Ammon's horn (tissue), 1 donor: ENCODE measurements around the gene APLP1.
A peak's percentile ranks its signal among the peaks of the same experiment; 100 is the strongest.
"Not testable (repeated sequence)": the region's sequence is repeated elsewhere in the genome, so short reads cannot be mapped to it uniquely, and the experiment has no call there.

Source experiments
- DNase-seq: peaks from one replicate; pipeline ENCODE4 v3.0.0-alpha.2; 2016; ENCODE audit warnings: low spot score

APLP1 gene

GRCh38 chr19:35904311-35905068 lies 36.1 kb downstream of the APLP1 start:
- peak; percentile 52 for DNase-seq

DNA sequence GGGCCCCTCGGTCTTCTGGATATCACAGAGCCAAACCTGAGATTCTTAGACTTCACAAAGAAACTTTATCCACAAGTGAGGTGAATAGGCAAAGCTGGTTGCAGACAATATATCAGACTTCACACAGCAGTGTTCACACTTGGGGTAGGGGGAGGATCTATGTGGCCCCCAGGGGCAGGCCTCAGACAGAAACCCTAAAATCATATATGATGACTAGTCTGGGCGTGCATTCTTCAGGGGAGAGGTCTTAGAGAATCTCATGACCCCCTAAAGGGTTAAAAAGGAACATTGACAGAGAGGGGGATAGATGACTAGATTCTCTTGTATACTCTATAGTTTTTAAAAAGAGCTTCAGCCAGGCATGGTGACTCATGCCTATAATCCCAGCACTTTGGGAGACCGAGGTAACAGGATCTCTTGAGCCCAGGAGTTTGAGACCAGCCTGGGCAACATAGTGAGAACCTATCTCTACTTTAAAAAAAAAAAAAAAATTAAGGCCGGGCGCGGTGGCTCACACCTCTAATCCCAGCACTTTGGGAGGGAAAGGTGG lies 36.9 kb downstream of the APLP1 start:
- DNase-seq, result no peak

DNA sequence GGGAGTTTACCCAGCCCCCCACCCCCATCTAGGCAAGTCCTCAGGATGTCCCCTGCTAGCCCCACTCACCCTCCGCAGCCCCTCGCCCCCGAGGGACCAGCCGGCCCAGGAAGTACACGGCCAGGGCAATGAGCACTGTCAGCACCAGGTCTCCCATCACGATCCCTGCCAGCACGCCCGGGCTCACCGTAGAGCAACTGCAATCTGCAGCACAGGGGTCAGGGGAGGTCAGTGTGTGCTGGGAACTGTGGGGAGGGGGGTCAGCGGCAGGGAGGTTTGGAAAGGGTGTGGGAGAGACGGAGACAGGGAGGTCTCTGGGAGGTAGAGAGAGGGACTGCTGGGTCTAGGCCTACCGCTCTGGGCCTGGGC lies 39.0 kb downstream of the APLP1 start:
- DNase-seq, result no peak

GRCh38 chr19:35908010-35908441 lies 39.7 kb downstream of the APLP1 start, which contains the start of gene TYROBP:
TSS of gene TYROBP (minus strand) at chr19:35908295. CDS start at chr19:35908228, 67 bp downstream.
- DNase-seq, result peak; percentile 63

GRCh38 chr19:35908973-35909683 lies 40.8 kb downstream of the APLP1 start:
- peak; percentile 80 for DNase-seq

GRCh38 chr19:35909684-35910035 lies 41.3 kb downstream of the APLP1 start:
- DNase-seq, result no peak

- DNase-seq, result not testable (repeated sequence)
Measured at GRCh38 chr19:35910355-35910754, 42.0 kb downstream of the APLP1 start.

- no peak for DNase-seq
Measured at GRCh38 chr19:35911173-35911572, 42.8 kb downstream of the APLP1 start.

- DNase-seq, result no peak
Measured at GRCh38 chr19:35911790-35912189, 43.4 kb downstream of the APLP1 start.

GRCh38 chr19:35913589-35913988 lies 45.2 kb downstream of the APLP1 start:
- no peak for DNase-seq

DNA sequence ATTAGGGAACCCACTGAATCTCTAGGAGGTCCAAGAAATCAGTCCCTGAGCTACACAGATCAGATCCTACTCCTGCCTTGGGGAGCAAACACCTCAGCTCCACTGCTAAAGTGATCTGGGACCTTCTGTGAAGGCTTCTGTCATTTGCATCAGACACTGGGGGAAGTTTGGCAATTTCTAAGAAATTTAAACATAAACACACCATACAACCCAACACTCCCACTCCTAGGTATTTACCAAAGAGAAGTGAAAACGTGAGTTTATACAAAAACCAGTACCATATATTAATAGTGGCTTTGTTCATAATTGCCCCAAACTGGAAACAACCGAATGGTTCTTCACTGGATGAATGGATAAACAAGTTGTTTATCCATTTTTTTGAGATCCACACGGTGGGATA lies 47.1 kb downstream of the APLP1 start:
- no peak for DNase-seq

- no peak for DNase-seq
Measured at GRCh38 chr19:35919306-35919705, 50.9 kb downstream of the APLP1 start.

GRCh38 chr19:35921012-35921411 lies 52.6 kb downstream of the APLP1 start:
- DNase-seq, result no peak

DNA sequence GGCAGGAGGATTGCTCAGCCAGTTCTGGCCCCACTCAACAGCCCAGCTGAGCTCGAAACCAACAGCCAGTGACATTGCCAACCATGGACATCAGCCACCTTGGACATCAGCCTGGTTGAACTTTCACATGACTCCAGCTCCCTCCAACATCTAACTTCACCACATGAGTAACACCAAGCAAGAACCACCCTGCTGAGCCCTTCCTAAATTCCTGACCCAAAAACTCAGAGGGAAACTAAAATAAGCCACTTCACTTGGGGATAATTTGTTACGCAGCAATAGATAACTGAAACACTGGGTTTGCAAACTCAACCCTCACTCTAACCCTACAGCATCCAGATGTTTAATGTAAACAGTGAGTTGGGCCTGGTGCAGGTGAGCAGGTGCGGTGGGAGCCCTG lies 57.1 kb downstream of the APLP1 start:
- DNase-seq, result no peak

- DNase-seq, result no peak
Measured at GRCh38 chr19:35928507-35928906, 60.1 kb downstream of the APLP1 start.
